Right lobe of liver (tissue), 6 donors: ENCODE data around the gene PPARGC1A. TPM values are rescaled to one million over a fixed set of nuclear protein-coding genes. Genes with fewer than 3 reads are reported as not detected.

Source experiments
- ATAC-seq, 4 donors: fragments of 200-7000 bp; cut with Tn5 transposase; one replicate each; pipeline ENCODE4 v1.9.1; 2020; ENCODE audit warnings: mild to moderate bottlenecking in 4 of 4, moderate library complexity in 4 of 4
- DNase-seq, 3 donors: peaks; one replicate each; pipeline ENCODE4 v3.0.0-alpha.2; 2020
- H3K27ac ChIP-seq, 3 donors: fragments of 200-600 bp; one replicate each; pipeline ENCODE4 v1.8.0; 2022
- H3K27me3 ChIP-seq, 2 donors: fragments of 200-600 bp; one replicate each; pipeline ENCODE4 v1.8.0; 2022
- H3K36me3 ChIP-seq, 4 donors: fragments of 200-600 bp; sonication (generic) in 1 of 4; one replicate each; pipeline versions ENCODE4 v1.5.1 to v1.8.0; 2017 to 2022; ENCODE audit warnings: control low read depth in 1 of 4
- H3K4me1 ChIP-seq, 4 donors: fragments of 200-600 bp; sonication (generic) in 1 of 4; one replicate each; pipeline versions ENCODE4 v1.5.1 to v1.8.0; 2017 to 2022; ENCODE audit warnings: control low read depth in 1 of 4
- H3K4me3 ChIP-seq, 3 donors: fragments of 200-600 bp; one replicate each; pipeline ENCODE4 v1.8.0; 2022
- H3K9me3 ChIP-seq, 4 donors: fragments of 200-600 bp; sonication (generic) in 1 of 4; one replicate each; pipeline versions ENCODE4 v1.5.1 to v1.8.0; 2017 to 2022; ENCODE audit warnings: control low read depth in 1 of 4
- CTCF ChIP-seq, 4 donors: fragments of 200-600 bp in 3 of 4; fragments of 450-650 bp in 1 of 4; IDR thresholded peaks; one replicate each; pipeline versions ENCODE4 v1.5.1 to v1.8.0; 2016 to 2022; ENCODE audit warnings: antibody characterized with exemption in 4 of 4, mild to moderate bottlenecking in 2 of 4
- POLR2A ChIP-seq: fragments of 450-650 bp; IDR thresholded peaks from one replicate; pipeline ENCODE4 v1.6.1; 2017; ENCODE audit warnings: antibody characterized with exemption, mild to moderate bottlenecking
- WGBS: methylation state at CpG from one replicate; pipeline ENCODE4 v1.1.6; 2018; ENCODE audit warnings: low coverage, low lambda C conversion rate; ENCODE audit not compliant: insufficient coverage; ENCODE audit errors: missing lambda C conversion rate; 5-methylcytosine and 5-hydroxymethylcytosine counted together
- intact Hi-C, 2 donors: fragments of 100-400 bp; cut with DNase I; formaldehyde crosslinking; loops; one replicate each; pipeline versions ENCODE4 v1.11.2 to v1.14.1; 2022
- total RNA-seq, 6 experiments: library from RNA; depleted of rRNA in 2 of 6; stranded (reverse); fragments of >200 nt in 2 of 6; fragmentation: NEBNext Ultra II Directional in 3 of 6; extraction: Animal tissue kit (Norgen Biotek cat#: 25700) in 3 of 6; gene quantifications; one replicate each; pipeline versions ENCODE4 v1.1.0 to v1.2.4, GENCODE V29; 2016 to 2023
- donor health status: DM: no; HTN: yes; CAD: no.
- donor health status: DM: no; HTN: no; CAD: no.
- donor health status: DM: no; HTN: no; CAD: no.
- donor health status: DM: no; HTN: yes; CAD: no.
- donor health status: DM: no; HTN: yes; CAD: no.

The PPARGC1A gene
- total RNA-seq, 6 experiments from 2014 or later, result 13.8 to 61.0 (median 37.6) TPM

- ATAC-seq (peak; percentile 65 to 90 (median 77)), DNase-seq (no peak)
- H3K27me3 ChIP-seq, result no peaks in the 10 kb centered on the region
- H3K9me3 ChIP-seq, result no peaks in the 10 kb centered on the region
- H3K36me3 ChIP-seq, result no peaks in the 10 kb centered on the region
- no peak overlapping the region for H3K27ac ChIP-seq
- peaks cover 0 to 3% (median 0%) of the 10 kb centered on the region in 4 donors for H3K4me1 ChIP-seq
- no peak overlapping the region for H3K4me3 ChIP-seq
- TF ChIP-seq POLR2A (no peak), CTCF (IDR thresholded peaks at IDR 0.05) (no peak)
- WGBS, result 20% methylated on average over 7 of the region's 7 CpGs
- intact Hi-C loops, result no loop called here
These were observed 14.1 kb upstream of the PPARGC1A start for GRCh38 chr4:23903859-23904438.

- no peaks in the 10 kb centered on the region for H3K36me3 ChIP-seq
- no peaks in the 10 kb centered on the region for H3K27me3 ChIP-seq
- ATAC-seq (no peak), DNase-seq (no peak)
- H3K9me3 ChIP-seq, result no peaks in the 10 kb centered on the region
- intact Hi-C loops, result no loop called here
- no peak overlapping the region for H3K4me3 ChIP-seq
- no peak for TF ChIP-seq POLR2A
- TF ChIP-seq CTCF (IDR thresholded peaks at IDR 0.05), result no peak
- H3K4me1 ChIP-seq, result peaks cover 0 to 3% (median 0%) of the 10 kb centered on the region in 4 donors
- H3K27ac ChIP-seq, result no peak overlapping the region
- 82% methylated on average over 4 of the region's 4 CpGs for WGBS
These were observed 12.5 kb upstream of the PPARGC1A start for GRCh38 chr4:23902222-23902804.

GRCh38 chr4:23900636-23901035, 10.8 kb upstream of the PPARGC1A start:
- Histone ChIP-seq H3K9me3 (no peaks in the 10 kb centered on the region), H3K27me3 (no peaks in the 10 kb centered on the region), H3K4me1 (peaks cover 0 to 3% (median 0%) of the 10 kb centered on the region in 4 donors), H3K27ac (no peak overlapping the region), H3K4me3 (no peak overlapping the region), H3K36me3 (no peaks in the 10 kb centered on the region)
- TF ChIP-seq POLR2A, result no peak
- TF ChIP-seq CTCF (IDR thresholded peaks at IDR 0.05), result no peak
- DNase-seq, result no peak
- ATAC-seq, result no peak
- intact Hi-C loops, result no loop called here
- 90% methylated on average over 6 of the region's 6 CpGs for WGBS

GRCh38 chr4:23899565-23899964, 9.7 kb upstream of the PPARGC1A start:
- no peaks in the 10 kb centered on the region for H3K9me3 ChIP-seq
- intact Hi-C loops, result no loop called here
- H3K4me3 ChIP-seq, result no peak overlapping the region
- 84% methylated on average over 4 of the region's 4 CpGs for WGBS
- DNase-seq (no peak), ATAC-seq (no peak)
- no peaks in the 10 kb centered on the region for H3K27me3 ChIP-seq
- H3K36me3 ChIP-seq, result no peaks in the 10 kb centered on the region
- TF ChIP-seq CTCF (IDR thresholded peaks at IDR 0.05) (no peak), POLR2A (no peak)
- H3K27ac ChIP-seq, result no peak overlapping the region
- peaks cover 0 to 3% (median 0%) of the 10 kb centered on the region in 4 donors for H3K4me1 ChIP-seq
